ENCODE measurements around the gene MYH9. TPM values are rescaled to one million over a fixed set of nuclear protein-coding genes. Genes with fewer than 3 reads are reported as not detected.

MYH9 gene
- total RNA-seq, 2 experiments from 2014 or later, result 901 to 925 TPM

DNA sequence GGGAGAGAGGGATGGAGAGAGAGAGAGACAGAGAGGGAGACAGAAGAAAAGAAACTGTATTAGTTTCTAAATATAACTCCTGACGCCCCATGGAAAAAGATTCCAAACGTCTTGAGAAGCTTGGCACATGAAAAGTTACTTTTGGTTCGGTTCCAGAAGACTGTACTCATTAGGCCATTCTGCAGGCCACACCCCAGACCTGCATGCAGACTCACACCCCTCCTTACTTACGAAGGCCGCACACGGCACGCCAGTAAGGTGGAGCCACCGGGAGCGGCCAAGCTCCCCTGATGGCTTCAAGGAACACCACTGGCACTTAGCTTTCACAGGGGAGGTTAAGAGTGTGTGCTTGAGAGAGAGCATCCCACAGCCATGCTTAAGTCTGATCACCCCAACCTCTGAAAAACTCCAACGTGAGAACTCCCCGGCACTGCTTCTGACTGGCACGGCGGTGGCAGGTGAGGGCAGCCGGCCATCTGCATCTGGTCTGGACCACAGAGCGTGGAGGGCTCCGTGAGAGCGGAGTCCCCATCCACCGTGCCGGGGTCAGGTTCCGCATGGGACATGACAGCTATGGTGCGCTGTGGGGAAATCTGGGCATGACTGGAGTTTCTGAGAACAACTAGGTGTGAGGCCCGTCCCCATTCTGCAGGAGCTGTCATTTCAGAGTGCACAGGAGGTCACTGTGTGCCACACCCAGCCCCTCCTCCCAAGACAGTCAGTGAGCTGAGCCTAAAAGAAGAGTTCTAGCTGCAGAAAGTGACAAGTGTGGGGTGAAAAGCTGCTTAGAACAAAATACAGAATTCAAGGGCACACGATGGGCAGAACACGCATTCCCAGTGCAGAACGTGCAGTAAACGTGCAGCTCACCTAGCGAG is 62.4 kb downstream of the MYH9 start:
- Mint-ChIP-seq H3K27ac (peak overlapping the region; percentile 93), H3K27me3 (no peaks in the 10 kb centered on the region), H3K4me3 (no peak overlapping the region), H3K36me3 (ENCODE audit: low read depth) (peaks cover 94% of the 10 kb centered on the region), H3K4me1 (ENCODE audit: low read depth) (peaks cover 44% of the 10 kb centered on the region), H3K9me3 (no peaks in the 10 kb centered on the region)
- DNase-seq (no peak), ATAC-seq (ENCODE audit: poor library complexity) (no peak)
- Histone ChIP-seq H3K9me3 (ENCODE audit: control insufficient read depth in 1 of 2, insufficient read depth in 1 of 2, low read length in 2 of 2) (no peaks in the 10 kb centered on the region), H3K27me3 (ENCODE audit: control insufficient read depth in 1 of 2, insufficient read depth in 2 of 2, low read length in 2 of 2) (no peaks in the 10 kb centered on the region), H3K4me1 (ENCODE audit: insufficient read depth, low read length) (peaks cover 40% of the 10 kb centered on the region), H3K36me3 (ENCODE audit: insufficient read depth, low read length) (peaks cover 98% of the 10 kb centered on the region), H3K27ac (ENCODE audit: low read depth in 1 of 2, low read length in 2 of 2) (no peak overlapping the region), H3K4me3 (ENCODE audit: low read length) (no peak overlapping the region)
- POLR2A ChIA-PET, result interaction anchor here (0.5 kb wide), 1 partner anchor 37 kb away, joined by 3 read pairs; no protein-coding TSS in a partner anchor
- TF ChIP-seq CTCF (IDR thresholded peaks at IDR 0.05), result no peak
- intact Hi-C loops (cut with DNase I, micrococcal nuclease), result no loop called here
- CTCF ChIA-PET, result interaction anchor here (0.7 to 1.8 kb wide), 3 partner anchors 111 to 161 kb away, joined by 3 to 5 read pairs (median 3); no protein-coding TSS in a partner anchor

DNA sequence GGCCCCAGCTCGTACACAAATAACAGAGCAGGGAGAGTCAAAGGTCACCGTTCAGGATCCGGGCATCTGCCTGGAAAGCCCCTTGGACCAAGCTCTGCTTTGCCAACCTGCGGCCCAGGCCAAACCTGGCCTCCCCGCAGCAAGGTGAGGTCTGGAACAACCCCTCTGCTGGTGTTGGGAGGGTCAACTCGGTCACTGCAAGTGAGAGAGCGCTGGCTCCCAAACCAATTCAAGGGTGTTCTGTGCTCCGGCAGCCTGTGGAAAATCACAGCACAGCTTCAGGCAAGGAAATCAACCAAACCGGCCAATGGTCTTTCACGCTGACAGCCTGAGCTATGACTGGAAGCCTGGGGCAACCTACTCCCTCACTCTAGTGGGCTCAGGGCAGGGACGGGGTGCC is 63.4 kb downstream of the MYH9 start:
- H3K4me1 ChIP-seq (ENCODE audit: insufficient read depth, low read length), result peaks cover 30% of the 10 kb centered on the region
- peaks cover 98% of the 10 kb centered on the region for H3K36me3 ChIP-seq (ENCODE audit: insufficient read depth, low read length)
- no peak for TF ChIP-seq CTCF (IDR thresholded peaks at IDR 0.05)
- intact Hi-C loops (cut with DNase I, micrococcal nuclease), result no loop called here
- peaks cover 94% of the 10 kb centered on the region for H3K36me3 Mint-ChIP-seq (ENCODE audit: low read depth)
- H3K27me3 Mint-ChIP-seq, result no peaks in the 10 kb centered on the region
- DNase-seq (no peak), ATAC-seq (ENCODE audit: poor library complexity) (no peak)
- H3K4me1 Mint-ChIP-seq (ENCODE audit: low read depth), result peaks cover 34% of the 10 kb centered on the region
- H3K27me3 ChIP-seq (ENCODE audit: control insufficient read depth in 1 of 2, insufficient read depth in 2 of 2, low read length in 2 of 2), result no peaks in the 10 kb centered on the region
- ChIA-PET CTCF (no interaction called here), POLR2A (interaction anchor here (0.8 kb wide), 1 partner anchor 40 kb away, joined by 3 read pairs; no protein-coding TSS in a partner anchor)
- no peaks in the 10 kb centered on the region for H3K9me3 ChIP-seq (ENCODE audit: control insufficient read depth in 1 of 2, insufficient read depth in 1 of 2, low read length in 2 of 2)
- no peaks in the 10 kb centered on the region for H3K9me3 Mint-ChIP-seq
- H3K27ac ChIP-seq (ENCODE audit: low read depth in 1 of 2, low read length in 2 of 2), result no peak overlapping the region
- no peak overlapping the region for H3K27ac Mint-ChIP-seq
- no peak overlapping the region for H3K4me3 ChIP-seq (ENCODE audit: low read length)
- no peak overlapping the region for H3K4me3 Mint-ChIP-seq

DNA sequence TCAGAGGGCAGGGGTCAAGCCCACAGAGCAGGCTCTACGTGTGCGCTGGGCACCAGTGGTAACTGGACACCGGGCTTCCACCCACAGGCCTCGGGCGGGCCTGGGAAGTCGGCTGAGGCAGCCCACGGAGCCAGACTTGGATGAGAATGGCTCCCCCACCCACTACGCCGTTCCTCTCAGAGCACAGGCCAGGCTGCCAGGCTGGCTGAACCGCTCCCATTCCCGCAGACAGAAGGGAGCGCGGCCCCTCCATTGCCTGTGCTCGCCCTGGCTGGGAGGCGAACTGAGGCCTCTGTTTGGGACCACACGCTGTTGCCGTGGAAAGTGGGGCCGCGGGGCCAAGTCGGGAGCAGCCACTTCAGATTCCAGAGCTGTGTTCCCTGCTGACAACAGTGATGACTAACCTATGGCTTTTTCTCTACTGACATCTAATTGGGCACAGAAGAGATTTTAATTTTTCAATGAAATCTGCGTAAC is 63.9 kb downstream of the MYH9 start:
- intact Hi-C loops (cut with DNase I, micrococcal nuclease), result no loop called here
- ATAC-seq (ENCODE audit: poor library complexity), result no peak
- Mint-ChIP-seq H3K4me1 (ENCODE audit: low read depth) (peaks cover 29% of the 10 kb centered on the region), H3K27me3 (no peaks in the 10 kb centered on the region), H3K36me3 (ENCODE audit: low read depth) (peaks cover 94% of the 10 kb centered on the region), H3K9me3 (no peaks in the 10 kb centered on the region), H3K27ac (no peak overlapping the region), H3K4me3 (no peak overlapping the region)
- no peak overlapping the region for H3K4me3 ChIP-seq (ENCODE audit: low read length)
- H3K36me3 ChIP-seq (ENCODE audit: insufficient read depth, low read length), result peaks cover 100% of the 10 kb centered on the region
- ChIA-PET CTCF (no interaction called here), POLR2A (interaction anchor here (0.8 kb wide), 1 partner anchor 40 kb away, joined by 3 read pairs; no protein-coding TSS in a partner anchor)
- H3K4me1 ChIP-seq (ENCODE audit: insufficient read depth, low read length), result peaks cover 25% of the 10 kb centered on the region
- no peak overlapping the region for H3K27ac ChIP-seq (ENCODE audit: low read depth in 1 of 2, low read length in 2 of 2)
- H3K27me3 ChIP-seq (ENCODE audit: control insufficient read depth in 1 of 2, insufficient read depth in 2 of 2, low read length in 2 of 2), result no peaks in the 10 kb centered on the region
- TF ChIP-seq CTCF (IDR thresholded peaks at IDR 0.05), result no peak
- DNase-seq, result no peak
- no peaks in the 10 kb centered on the region for H3K9me3 ChIP-seq (ENCODE audit: control insufficient read depth in 1 of 2, insufficient read depth in 1 of 2, low read length in 2 of 2)
